ENCODE results near the gene MRPL14. TPM values are rescaled to one million over a fixed set of nuclear protein-coding genes. Genes with fewer than 3 reads are reported as not detected.

MRPL14 gene
- total and polyA plus RNA-seq, 2 of the 4 experiments (the other 2 are of a cell fraction): 43.7 to 87.9 TPM

DNA sequence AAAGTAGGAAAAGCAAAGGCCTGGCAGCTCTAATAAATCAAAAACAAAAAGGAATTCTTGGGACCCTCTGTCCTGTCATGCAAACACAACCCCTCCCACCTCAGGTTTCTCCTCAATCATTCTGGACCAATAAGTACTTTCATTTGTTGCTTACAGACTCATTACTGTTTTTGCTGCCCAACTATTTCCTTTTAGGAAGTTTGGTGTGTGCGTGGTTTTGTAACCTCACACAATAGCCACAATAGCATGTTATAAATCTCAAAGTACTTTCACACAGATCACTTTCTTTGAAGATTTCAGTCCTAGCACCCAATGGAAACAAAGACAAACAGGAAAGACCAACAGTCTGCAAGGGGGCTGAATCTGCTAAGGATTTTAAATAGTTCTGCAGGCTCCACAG, 4.5 kb downstream of the MRPL14 start:
- H3K4me1 ChIP-seq (ENCODE audit: control insufficient read depth, insufficient read depth, low read length): peaks cover 33% of the 10 kb centered on the region
- BruUV-seq (replicated peaks): no TSS peak
- no peak overlapping the region for H2AK5ac ChIP-seq (ENCODE audit: low read depth, low read length)
- no peak overlapping the region for H2BK5ac ChIP-seq (ENCODE audit: low read depth, low read length, poor library complexity, severe bottlenecking)
- no peak overlapping the region for H2BK120ac ChIP-seq (ENCODE audit: low read depth, low read length)
- POLR2A ChIA-PET (ENCODE audit: unreplicated experiment): interaction anchor here (0.6 kb wide), 1 partner anchor 552 kb away, joined by 3 read pairs; no protein-coding TSS in a partner anchor
- no peaks in the 10 kb centered on the region for H3K27me3 ChIP-seq (ENCODE audit: control insufficient read depth, insufficient read depth, low read length)
- no peak overlapping the region for H3K56ac ChIP-seq (ENCODE audit: extremely low read depth, insufficient read depth, low read length)
- no peak overlapping the region for H4K5ac ChIP-seq (ENCODE audit: low read depth, low read length)
- no peak overlapping the region for H2AK9ac ChIP-seq (replicated peaks; ENCODE audit: low read depth, low read length, poor library complexity)
- CTCF ChIA-PET: no interaction called here
- H2BK20ac ChIP-seq (ENCODE audit: low read depth, low read length): no peak overlapping the region
- dilution Hi-C loops (cut with HindIII; ENCODE audit: low sequenced_read_pairs, unreplicated experiment): no loop called here
- no peak for ATAC-seq (ENCODE audit: low read depth)
- TF ChIP-seq CEBPB (IDR thresholded peaks at IDR 0.05; ENCODE audit: low read depth, low read length) (no peak), MAZ (IDR thresholded peaks at IDR 0.05; ENCODE audit: borderline replicate concordance, low read depth, low read length) (no peak), POLR2A (IDR thresholded peaks at IDR 0.05; ENCODE audit: low read depth, low read length) (no peak), RFX5 (IDR thresholded peaks at IDR 0.05; ENCODE audit: low read depth, low read length) (no peak), BHLHE40 (IDR thresholded peaks at IDR 0.05; ENCODE audit: low read depth, low read length) (no peak), MXI1 (IDR thresholded peaks at IDR 0.05; ENCODE audit: borderline replicate concordance, low read depth, low read length) (no peak), NFE2L2 (IDR thresholded peaks at IDR 0.05; ENCODE audit: low read depth, low read length) (no peak), CHD1 (IDR thresholded peaks at IDR 0.05; ENCODE audit: low read depth, low read length) (no peak), RAD21 (IDR thresholded peaks at IDR 0.05; ENCODE audit: low read length) (no peak), RCOR1 (IDR thresholded peaks at IDR 0.05; ENCODE audit: insufficient replicate concordance, low read length) (no peak), SMC3 (IDR thresholded peaks at IDR 0.05; ENCODE audit: low read depth, low read length) (no peak), MAFK (IDR thresholded peaks at IDR 0.05; ENCODE audit: low read depth, low read length) (no peak)
- TF ChIP-seq, protein P1, sequence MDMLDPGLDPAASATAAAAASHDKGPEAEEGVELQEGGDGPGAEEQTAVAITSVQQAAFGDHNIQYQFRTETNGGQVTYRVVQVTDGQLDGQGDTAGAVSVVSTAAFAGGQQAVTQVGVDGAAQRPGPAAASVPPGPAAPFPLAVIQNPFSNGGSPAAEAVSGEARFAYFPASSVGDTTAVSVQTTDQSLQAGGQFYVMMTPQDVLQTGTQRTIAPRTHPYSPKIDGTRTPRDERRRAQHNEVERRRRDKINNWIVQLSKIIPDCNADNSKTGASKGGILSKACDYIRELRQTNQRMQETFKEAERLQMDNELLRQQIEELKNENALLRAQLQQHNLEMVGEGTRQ (IDR thresholded peaks at IDR 0.05; ENCODE audit: low read depth, low read length): no peak
- TF ChIP-seq, protein P2, sequence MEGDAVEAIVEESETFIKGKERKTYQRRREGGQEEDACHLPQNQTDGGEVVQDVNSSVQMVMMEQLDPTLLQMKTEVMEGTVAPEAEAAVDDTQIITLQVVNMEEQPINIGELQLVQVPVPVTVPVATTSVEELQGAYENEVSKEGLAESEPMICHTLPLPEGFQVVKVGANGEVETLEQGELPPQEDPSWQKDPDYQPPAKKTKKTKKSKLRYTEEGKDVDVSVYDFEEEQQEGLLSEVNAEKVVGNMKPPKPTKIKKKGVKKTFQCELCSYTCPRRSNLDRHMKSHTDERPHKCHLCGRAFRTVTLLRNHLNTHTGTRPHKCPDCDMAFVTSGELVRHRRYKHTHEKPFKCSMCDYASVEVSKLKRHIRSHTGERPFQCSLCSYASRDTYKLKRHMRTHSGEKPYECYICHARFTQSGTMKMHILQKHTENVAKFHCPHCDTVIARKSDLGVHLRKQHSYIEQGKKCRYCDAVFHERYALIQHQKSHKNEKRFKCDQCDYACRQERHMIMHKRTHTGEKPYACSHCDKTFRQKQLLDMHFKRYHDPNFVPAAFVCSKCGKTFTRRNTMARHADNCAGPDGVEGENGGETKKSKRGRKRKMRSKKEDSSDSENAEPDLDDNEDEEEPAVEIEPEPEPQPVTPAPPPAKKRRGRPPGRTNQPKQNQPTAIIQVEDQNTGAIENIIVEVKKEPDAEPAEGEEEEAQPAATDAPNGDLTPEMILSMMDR (conservative IDR thresholded peaks at IDR 0.05; ENCODE audit: low read depth, low read length): no peak
- TF ChIP-seq, protein P3, sequence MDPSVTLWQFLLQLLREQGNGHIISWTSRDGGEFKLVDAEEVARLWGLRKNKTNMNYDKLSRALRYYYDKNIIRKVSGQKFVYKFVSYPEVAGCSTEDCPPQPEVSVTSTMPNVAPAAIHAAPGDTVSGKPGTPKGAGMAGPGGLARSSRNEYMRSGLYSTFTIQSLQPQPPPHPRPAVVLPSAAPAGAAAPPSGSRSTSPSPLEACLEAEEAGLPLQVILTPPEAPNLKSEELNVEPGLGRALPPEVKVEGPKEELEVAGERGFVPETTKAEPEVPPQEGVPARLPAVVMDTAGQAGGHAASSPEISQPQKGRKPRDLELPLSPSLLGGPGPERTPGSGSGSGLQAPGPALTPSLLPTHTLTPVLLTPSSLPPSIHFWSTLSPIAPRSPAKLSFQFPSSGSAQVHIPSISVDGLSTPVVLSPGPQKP (IDR thresholded peaks at IDR 0.05; ENCODE audit: borderline replicate concordance, low read depth, low read length): no peak
- no peak overlapping the region for H3K9ac ChIP-seq (ENCODE audit: low read depth, low read length)
- no peak overlapping the region for H3K4me3 ChIP-seq (ENCODE audit: insufficient read depth, low read depth, low read length)
- peaks cover 66% of the 10 kb centered on the region for H4K20me1 ChIP-seq (ENCODE audit: insufficient read depth, low read length)
- H3K27ac ChIP-seq (ENCODE audit: insufficient read depth, low read length): no peak overlapping the region
- H4K91ac ChIP-seq (ENCODE audit: insufficient read depth, low read depth, low read length): no peak overlapping the region
- H3K36me3 ChIP-seq (ENCODE audit: control insufficient read depth, insufficient read depth, low read length): no peaks in the 10 kb centered on the region
- no peak overlapping the region for H3K4ac ChIP-seq (ENCODE audit: low read depth, low read length)
- no peak overlapping the region for H3K14ac ChIP-seq (replicated peaks; ENCODE audit: low read depth, low read length)
- no peaks in the 10 kb centered on the region for H3K9me3 ChIP-seq (ENCODE audit: control insufficient read depth, insufficient read depth, low read length)
- H3K23ac ChIP-seq (ENCODE audit: low read depth, low read length): no peak overlapping the region
- H3K79me1 ChIP-seq (ENCODE audit: low read depth in 1 of 2, low read length in 2 of 2): peaks cover 43 to 90% of the 10 kb centered on the region in 2 experiments
- H2AFZ ChIP-seq (replicated peaks; ENCODE audit: low read length, poor library complexity): no peak overlapping the region
- no peak overlapping the region for H4K8ac ChIP-seq (ENCODE audit: low read depth in 2 of 2, low read length in 2 of 2)
- in situ Hi-C loops (cut with MboI; ENCODE audit: low sequenced_read_pairs): no loop called here
- peaks cover 18% of the 10 kb centered on the region for H3K9me1 ChIP-seq (ENCODE audit: insufficient read depth, low read length)
- no peak overlapping the region for H3K18ac ChIP-seq (ENCODE audit: low read depth, low read length)
- intact Hi-C loops (cut with micrococcal nuclease): no loop called here
- peak overlapping the region; percentile 19; the same call in 1 of the 2 replicates for H3K4me2 ChIP-seq (ENCODE audit: low read depth, low read length)
- no peak overlapping the region for H2BK15ac ChIP-seq (ENCODE audit: low read depth, low read length)
- no peak for DNase-seq
- WGBS, 2 experiments (ENCODE audit: extremely low coverage in 2 of 2, insufficient read length in 1 of 2): no CpG with 5 or more reads among the region's 1 CpG

All from IMR-90 (cell line).